ENCODE measurements around the gene PDZRN4. TPM values are rescaled to one million over a fixed set of nuclear protein-coding genes. Genes with fewer than 3 reads are reported as not detected.

PDZRN4 gene
- total RNA-seq, 1 experiment from 2014 or later, result not detected

DNA sequence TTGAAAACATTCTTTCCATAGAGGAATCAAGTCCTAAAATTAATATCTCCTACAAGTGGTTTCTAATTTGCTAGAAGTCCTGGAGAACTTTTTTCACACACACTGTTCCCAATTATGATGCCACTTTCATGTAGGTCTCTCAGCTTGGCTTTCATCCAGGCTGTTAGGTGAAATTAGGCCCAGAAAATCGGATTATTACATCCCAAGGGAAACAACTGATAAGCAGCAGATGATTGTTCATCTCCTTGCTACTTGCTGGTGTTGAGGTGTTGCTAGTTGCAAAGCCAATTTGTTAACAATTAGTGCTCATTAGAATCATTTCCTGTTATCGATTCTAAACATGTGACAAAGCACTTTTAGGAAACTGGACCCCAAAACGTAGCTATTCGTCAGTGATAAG is 248.0 kb downstream of the PDZRN4 start:
- no TSS peak for BruUV-seq (replicated peaks)
- ChIA-PET CTCF (no interaction called here), POLR2A (ENCODE audit: low non-redundant PET) (no interaction called here)

DNA sequence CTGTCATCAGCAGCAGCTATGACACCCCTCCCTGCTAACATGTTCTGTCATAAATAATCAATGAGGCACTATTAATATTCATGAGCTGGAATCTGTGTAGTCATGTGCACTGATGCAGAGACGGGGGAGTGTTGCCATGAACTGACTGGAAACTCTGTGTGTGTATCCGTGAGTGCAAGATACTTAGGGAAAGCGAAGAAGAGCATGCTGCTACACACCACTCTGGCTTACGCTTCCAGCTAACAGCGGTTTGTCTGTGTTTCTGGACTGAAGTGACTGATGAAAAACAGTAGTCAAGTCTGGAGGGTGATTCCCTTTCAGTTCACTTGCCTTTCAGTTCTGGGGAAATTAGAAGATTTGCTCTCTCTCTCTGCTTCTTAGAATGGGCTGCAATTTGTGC is 249.4 kb downstream of the PDZRN4 start:
- TF ChIP-seq EZH2 (IDR thresholded peaks at IDR 0.05; ENCODE audit: borderline replicate concordance, low read depth, low read length, poor library complexity, severe bottlenecking), result no peak
- TF ChIP-seq, protein P1, sequence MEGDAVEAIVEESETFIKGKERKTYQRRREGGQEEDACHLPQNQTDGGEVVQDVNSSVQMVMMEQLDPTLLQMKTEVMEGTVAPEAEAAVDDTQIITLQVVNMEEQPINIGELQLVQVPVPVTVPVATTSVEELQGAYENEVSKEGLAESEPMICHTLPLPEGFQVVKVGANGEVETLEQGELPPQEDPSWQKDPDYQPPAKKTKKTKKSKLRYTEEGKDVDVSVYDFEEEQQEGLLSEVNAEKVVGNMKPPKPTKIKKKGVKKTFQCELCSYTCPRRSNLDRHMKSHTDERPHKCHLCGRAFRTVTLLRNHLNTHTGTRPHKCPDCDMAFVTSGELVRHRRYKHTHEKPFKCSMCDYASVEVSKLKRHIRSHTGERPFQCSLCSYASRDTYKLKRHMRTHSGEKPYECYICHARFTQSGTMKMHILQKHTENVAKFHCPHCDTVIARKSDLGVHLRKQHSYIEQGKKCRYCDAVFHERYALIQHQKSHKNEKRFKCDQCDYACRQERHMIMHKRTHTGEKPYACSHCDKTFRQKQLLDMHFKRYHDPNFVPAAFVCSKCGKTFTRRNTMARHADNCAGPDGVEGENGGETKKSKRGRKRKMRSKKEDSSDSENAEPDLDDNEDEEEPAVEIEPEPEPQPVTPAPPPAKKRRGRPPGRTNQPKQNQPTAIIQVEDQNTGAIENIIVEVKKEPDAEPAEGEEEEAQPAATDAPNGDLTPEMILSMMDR (conservative IDR thresholded peaks at IDR 0.05; ENCODE audit: low read depth, low read length), result no peak
- no peaks in the 10 kb centered on the region for H3K9me3 ChIP-seq (ENCODE audit: low read depth, low read length, poor library complexity, severe bottlenecking)
- ChIA-PET POLR2A (ENCODE audit: low non-redundant PET) (no interaction called here), CTCF (no interaction called here)
- BruUV-seq (replicated peaks), result no TSS peak
- peak; percentile 54 for DNase-seq (ENCODE audit: low spot score)
- H3K27ac ChIP-seq (ENCODE audit: low read depth, low read length, poor library complexity, severe bottlenecking), result no peak overlapping the region
- no peaks in the 10 kb centered on the region for H3K27me3 ChIP-seq (replicated peaks; ENCODE audit: insufficient read depth, low read depth, low read length, poor library complexity)
- H3K4me3 ChIP-seq (ENCODE audit: low read depth, low read length, poor library complexity, severe bottlenecking), result no peak overlapping the region
- no peaks in the 10 kb centered on the region for H3K36me3 ChIP-seq (ENCODE audit: insufficient read depth, low read length, poor library complexity, severe bottlenecking)
- peaks cover 8% of the 10 kb centered on the region for H3K4me1 ChIP-seq (ENCODE audit: insufficient read depth, low read length, poor library complexity, severe bottlenecking)
- intact Hi-C loops (cut with micrococcal nuclease; ENCODE audit: unreplicated experiment), result no loop called here

More for the DNA sequence above, 248.0 kb downstream of the PDZRN4 start:
- DNase-seq (ENCODE audit: low spot score), result peak; percentile 56
- TF ChIP-seq, protein P1 (conservative IDR thresholded peaks at IDR 0.05; ENCODE audit: low read depth, low read length), result no peak
- no peak for TF ChIP-seq EZH2 (IDR thresholded peaks at IDR 0.05; ENCODE audit: borderline replicate concordance, low read depth, low read length, poor library complexity, severe bottlenecking)
- intact Hi-C loops (cut with micrococcal nuclease; ENCODE audit: unreplicated experiment), result no loop called here
- Histone ChIP-seq H3K36me3 (ENCODE audit: insufficient read depth, low read length, poor library complexity, severe bottlenecking) (no peaks in the 10 kb centered on the region), H3K9me3 (ENCODE audit: low read depth, low read length, poor library complexity, severe bottlenecking) (no peaks in the 10 kb centered on the region), H3K4me1 (ENCODE audit: insufficient read depth, low read length, poor library complexity, severe bottlenecking) (peaks cover 8% of the 10 kb centered on the region), H3K4me3 (ENCODE audit: low read depth, low read length, poor library complexity, severe bottlenecking) (no peak overlapping the region), H3K27ac (ENCODE audit: low read depth, low read length, poor library complexity, severe bottlenecking) (no peak overlapping the region), H3K27me3 (replicated peaks; ENCODE audit: insufficient read depth, low read depth, low read length, poor library complexity) (no peaks in the 10 kb centered on the region)

DNA sequence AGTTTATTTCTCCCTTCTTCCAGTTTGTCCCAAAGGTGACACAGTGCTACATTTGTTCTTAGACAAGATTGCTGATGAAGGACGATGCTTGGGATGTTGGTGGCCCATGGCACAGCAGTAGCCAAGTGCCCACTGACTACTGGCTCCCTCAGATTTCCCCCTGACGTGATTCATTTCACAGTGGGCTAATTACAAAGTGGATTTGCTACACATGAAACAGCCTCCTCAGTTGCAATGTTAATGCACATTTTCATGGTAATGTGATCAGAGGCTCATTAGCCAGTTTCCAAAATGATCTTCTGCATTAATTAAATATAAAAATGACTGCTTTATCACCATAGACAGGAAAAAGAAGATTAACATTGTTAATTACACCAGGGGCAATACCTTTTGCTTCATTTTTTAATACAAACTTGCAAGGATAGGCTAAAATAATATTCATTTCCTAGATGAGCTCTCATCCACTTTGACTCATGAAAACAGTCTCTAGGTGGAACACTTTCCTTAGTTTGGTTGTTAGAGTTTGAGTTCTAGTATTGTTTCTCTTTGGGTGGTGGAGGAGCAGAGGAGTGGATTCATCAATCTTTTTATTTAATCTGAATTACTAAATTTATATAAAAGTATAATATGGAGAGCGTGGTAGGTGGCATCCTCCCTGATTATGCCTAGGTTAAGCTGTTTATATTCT is 250.9 kb downstream of the PDZRN4 start:
- ChIA-PET CTCF (interaction anchor here (0.7 kb wide), 1 partner anchor 224 kb away, joined by 3 read pairs; no protein-coding TSS in a partner anchor), POLR2A (ENCODE audit: low non-redundant PET) (no interaction called here)
- intact Hi-C loops (cut with micrococcal nuclease; ENCODE audit: unreplicated experiment), result loop anchor here (2.0 kb wide), 1 partner anchor 14 kb away; no protein-coding TSS in a partner anchor
- TF ChIP-seq, protein P1 (conservative IDR thresholded peaks at IDR 0.05; ENCODE audit: low read depth, low read length), result no peak; the same call in 1 of the 2 replicates
- TF ChIP-seq EZH2 (IDR thresholded peaks at IDR 0.05; ENCODE audit: borderline replicate concordance, low read depth, low read length, poor library complexity, severe bottlenecking), result no peak
- no peaks in the 10 kb centered on the region for H3K27me3 ChIP-seq (replicated peaks; ENCODE audit: insufficient read depth, low read depth, low read length, poor library complexity)
- H3K27ac ChIP-seq (ENCODE audit: low read depth, low read length, poor library complexity, severe bottlenecking), result no peak overlapping the region
- peaks cover 8% of the 10 kb centered on the region for H3K4me1 ChIP-seq (ENCODE audit: insufficient read depth, low read length, poor library complexity, severe bottlenecking)
- no peaks in the 10 kb centered on the region for H3K9me3 ChIP-seq (ENCODE audit: low read depth, low read length, poor library complexity, severe bottlenecking)
- H3K4me3 ChIP-seq (ENCODE audit: low read depth, low read length, poor library complexity, severe bottlenecking), result no peak overlapping the region
- H3K36me3 ChIP-seq (ENCODE audit: insufficient read depth, low read length, poor library complexity, severe bottlenecking), result no peaks in the 10 kb centered on the region
- no TSS peak for BruUV-seq (replicated peaks)
- no peak for DNase-seq (ENCODE audit: low spot score)
